ENCODE measurements around the gene EMC8.

DNA sequence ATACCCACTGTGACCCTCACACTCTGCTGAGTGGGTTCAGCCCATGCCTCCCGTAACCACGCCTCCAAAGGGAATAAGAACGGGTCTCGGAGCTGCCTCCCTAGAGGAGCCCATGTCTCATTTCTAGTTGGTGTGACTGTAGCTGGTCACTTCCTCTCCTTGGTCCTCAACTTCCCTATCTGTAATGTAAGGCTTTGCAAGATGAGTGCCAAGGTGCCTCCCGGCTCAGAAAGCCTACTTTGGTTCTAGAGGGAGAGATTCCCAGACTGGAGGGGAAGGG lies 69.2 kb downstream of the EMC8 start:
- no peak for TF ChIP-seq ARNT (IDR thresholded peaks at IDR 0.05)
- no peak for TF ChIP-seq ELF4 (IDR thresholded peaks at IDR 0.05)
- TF ChIP-seq SUZ12 (IDR thresholded peaks at IDR 0.05), result no peak
- TF ChIP-seq SP1 (IDR thresholded peaks at IDR 0.05), result no peak
- no peak for TF ChIP-seq TARDBP (IDR thresholded peaks at IDR 0.05)
- no peak for TF ChIP-seq FOXM1 (IDR thresholded peaks at IDR 0.05; ENCODE audit: borderline replicate concordance)
- no peak for TF ChIP-seq FOXA1 (IDR thresholded peaks at IDR 0.05)
- TF ChIP-seq, protein P1, sequence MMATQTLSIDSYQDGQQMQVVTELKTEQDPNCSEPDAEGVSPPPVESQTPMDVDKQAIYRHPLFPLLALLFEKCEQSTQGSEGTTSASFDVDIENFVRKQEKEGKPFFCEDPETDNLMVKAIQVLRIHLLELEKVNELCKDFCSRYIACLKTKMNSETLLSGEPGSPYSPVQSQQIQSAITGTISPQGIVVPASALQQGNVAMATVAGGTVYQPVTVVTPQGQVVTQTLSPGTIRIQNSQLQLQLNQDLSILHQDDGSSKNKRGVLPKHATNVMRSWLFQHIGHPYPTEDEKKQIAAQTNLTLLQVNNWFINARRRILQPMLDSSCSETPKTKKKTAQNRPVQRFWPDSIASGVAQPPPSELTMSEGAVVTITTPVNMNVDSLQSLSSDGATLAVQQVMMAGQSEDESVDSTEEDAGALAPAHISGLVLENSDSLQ (IDR thresholded peaks at IDR 0.05), result no peak
- TF ChIP-seq BHLHE40 (IDR thresholded peaks at IDR 0.05; ENCODE audit: borderline replicate concordance), result no peak
- no peak for TF ChIP-seq LEF1 (IDR thresholded peaks at IDR 0.05; ENCODE audit: borderline replicate concordance)
